GM18951 (cell line): Measurements from ENCODE around the gene CNTFR.

Experiments
- POLR2A ChIP-seq: IDR thresholded peaks from 4 replicates; pipeline ENCODE4 v1.6.1; 2011; ENCODE audit warnings: mild to moderate bottlenecking; ENCODE audit not compliant: insufficient read length, insufficient read depth; ENCODE audit errors: extremely low read depth
- in situ Hi-C: fragments of 300-500 bp; cut with MboI; formaldehyde crosslinking; loops from one replicate; pipeline ENCODE4 v1.12.0; 2022; ENCODE audit warnings: low sequenced_read_pairs, mixed read lengths, inconsistent platforms; ENCODE audit not compliant: unreplicated experiment

CNTFR gene

DNA sequence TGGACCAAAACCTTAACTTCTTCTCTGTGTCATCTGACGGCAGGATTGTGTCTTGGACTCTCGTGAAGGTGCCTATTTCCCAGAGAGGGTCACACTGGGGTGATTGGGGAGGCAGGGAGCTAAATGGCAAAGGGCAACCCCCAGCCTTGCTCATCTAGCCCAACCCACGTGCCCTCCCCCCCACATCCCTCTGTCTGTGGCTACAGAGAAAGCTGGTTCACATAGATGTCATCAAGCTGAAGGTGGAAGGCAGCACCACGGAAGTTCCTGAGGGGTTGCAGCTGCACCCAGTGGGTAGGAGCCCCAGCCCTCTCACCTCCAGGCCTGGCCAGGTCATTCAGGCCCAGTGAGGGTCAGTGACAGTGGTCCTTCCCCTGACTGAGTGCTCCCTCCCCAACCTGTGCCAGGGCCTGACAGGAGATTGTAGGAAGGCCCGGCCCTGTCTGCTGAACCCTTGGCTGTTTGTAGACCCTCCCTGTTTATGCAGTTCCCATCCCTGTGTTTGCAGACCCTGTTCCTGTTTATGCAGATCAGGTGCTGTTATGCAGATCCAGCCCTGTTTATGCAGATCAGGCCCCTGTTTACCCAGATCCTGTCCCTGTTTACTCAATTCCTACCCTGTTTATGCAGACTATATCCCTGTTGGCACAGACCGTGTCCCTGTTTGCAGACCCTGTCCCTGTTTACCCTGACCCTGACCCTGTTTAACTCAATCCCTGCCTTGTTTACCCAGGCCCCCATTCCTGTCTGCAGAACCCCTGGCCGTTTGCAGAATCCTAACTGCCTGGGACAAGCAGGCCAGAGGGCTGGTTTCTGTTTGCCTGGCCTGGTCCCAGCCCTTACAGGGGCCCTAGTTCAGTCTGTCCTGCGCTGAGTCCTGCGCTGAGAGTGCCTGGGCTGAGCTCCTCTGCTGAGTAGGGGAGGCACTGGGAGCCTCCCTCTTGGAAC, 77.1 kb downstream of the CNTFR start:
- in situ Hi-C loops = no loop called here
- no peak for TF ChIP-seq POLR2A

- in situ Hi-C loops = no loop called here
- TF ChIP-seq POLR2A = no peak
These were observed 78.7 kb downstream of the CNTFR start for GRCh38 chr9:34510497-34511468.

DNA sequence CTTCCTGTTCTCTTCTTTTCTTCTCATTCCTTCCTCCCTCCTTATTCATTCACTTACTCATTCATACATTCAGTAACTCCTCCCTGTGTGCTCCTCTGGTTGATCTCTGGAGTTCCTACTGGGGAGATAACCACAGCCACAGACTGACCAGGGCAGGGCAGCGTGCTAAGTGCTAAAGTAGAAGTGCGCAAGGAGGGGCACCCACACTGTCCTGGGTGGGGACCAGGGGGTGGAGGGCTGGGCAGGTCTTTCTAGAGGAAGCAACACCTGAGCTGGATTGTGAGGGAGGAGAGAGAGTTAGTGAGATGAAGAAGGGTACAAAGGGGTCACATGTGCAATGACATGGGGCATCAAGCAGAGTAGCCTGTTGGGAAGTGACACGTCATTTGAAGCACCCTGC, 80.6 kb downstream of the CNTFR start:
- in situ Hi-C loops = loop anchor here (10.0 kb wide), 1 partner anchor 64 kb away; no protein-coding TSS in a partner anchor
- TF ChIP-seq POLR2A = no peak

GRCh38 chr9:34508463-34508862, 81.1 kb downstream of the CNTFR start:
- no peak for TF ChIP-seq POLR2A
- in situ Hi-C loops = loop anchor here (10.0 kb wide), 1 partner anchor 64 kb away; no protein-coding TSS in a partner anchor

GRCh38 chr9:34507966-34508365, 81.6 kb downstream of the CNTFR start:
- TF ChIP-seq POLR2A = no peak
- in situ Hi-C loops = loop anchor here (10.0 kb wide), 1 partner anchor 63 kb away; no protein-coding TSS in a partner anchor

DNA sequence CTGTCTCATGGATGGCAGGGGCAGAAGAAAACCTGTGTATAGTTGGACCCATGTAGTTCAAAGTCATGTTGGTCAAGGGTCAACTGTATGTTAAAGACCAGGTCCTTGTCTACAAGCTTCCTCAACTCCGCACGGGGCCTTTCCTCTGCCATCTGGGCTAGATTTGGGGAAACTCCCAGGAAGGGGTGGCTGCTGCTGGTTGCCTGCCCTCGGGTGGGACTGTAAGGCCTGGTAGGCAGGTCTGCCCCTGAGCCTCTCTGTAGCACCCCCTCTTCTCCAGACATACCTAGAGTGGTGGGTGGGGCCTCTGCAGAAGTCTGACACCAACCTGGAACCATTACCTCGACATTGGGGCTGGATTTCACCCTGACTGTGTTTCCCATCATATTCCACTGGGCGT, 82.0 kb downstream of the CNTFR start:
- TF ChIP-seq POLR2A = no peak
- in situ Hi-C loops = loop anchor here (10.0 kb wide), 1 partner anchor 63 kb away; no protein-coding TSS in a partner anchor

GRCh38 chr9:34506623-34507022, 82.9 kb downstream of the CNTFR start:
- no peak for TF ChIP-seq POLR2A
- in situ Hi-C loops = loop anchor here (10.0 kb wide), 1 partner anchor 62 kb away; no protein-coding TSS in a partner anchor

GRCh38 chr9:34505370-34506120, 84.0 kb downstream of the CNTFR start:
- in situ Hi-C loops = loop anchor here (10.0 kb wide), 1 partner anchor 61 kb away; no protein-coding TSS in a partner anchor
- no peak for TF ChIP-seq POLR2A

- no peak for TF ChIP-seq POLR2A
- in situ Hi-C loops = loop anchor here (10.0 kb wide), 1 partner anchor 59 kb away; no protein-coding TSS in a partner anchor
These were observed 86.1 kb downstream of the CNTFR start for GRCh38 chr9:34503406-34503805.

DNA sequence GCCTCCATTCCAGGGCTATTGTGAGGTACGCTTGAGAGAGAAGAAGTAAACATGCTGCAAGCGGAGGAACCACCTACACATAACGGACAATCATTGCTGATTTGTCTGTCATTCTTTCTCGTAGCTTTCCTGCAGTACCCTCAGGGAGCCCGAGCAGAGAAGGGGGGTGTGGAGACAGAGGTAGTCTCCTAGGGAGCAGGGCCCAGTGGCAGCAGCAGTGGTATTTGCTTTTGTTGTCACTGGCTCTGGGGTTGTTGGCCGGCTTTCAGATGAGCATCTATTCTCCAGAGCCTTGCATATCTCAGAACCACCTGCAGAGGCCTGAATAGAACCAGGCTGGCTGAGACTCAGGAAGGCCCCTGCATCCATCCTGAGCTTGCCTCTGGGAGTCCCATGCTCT, 86.6 kb downstream of the CNTFR start:
- no peak for TF ChIP-seq POLR2A
- in situ Hi-C loops = loop anchor here (10.0 kb wide), 1 partner anchor 58 kb away; no protein-coding TSS in a partner anchor

- in situ Hi-C loops = loop anchor here (10.0 kb wide), 1 partner anchor 58 kb away; no protein-coding TSS in a partner anchor
- TF ChIP-seq POLR2A = no peak
These were observed 87.1 kb downstream of the CNTFR start for GRCh38 chr9:34502471-34502870.

- in situ Hi-C loops = loop anchor here (10.0 kb wide), 1 partner anchor 57 kb away; no protein-coding TSS in a partner anchor
- no peak for TF ChIP-seq POLR2A
These were observed 87.6 kb downstream of the CNTFR start for GRCh38 chr9:34501889-34502425.
